Sigmoid colon (tissue), 7 donors: ENCODE data around the gene HACD2. TPM values are rescaled to one million over a fixed set of nuclear protein-coding genes. Genes with fewer than 3 reads are reported as not detected.

Experiments used
- DNase-seq: peaks from one replicate; pipeline ENCODE4 v3.0.0-alpha.2; 2019
- H3K27ac ChIP-seq, 4 donors: fragments of 200-600 bp; sonication (generic); one replicate each; pipeline ENCODE4 v1.5.1; 2016 to 2019; ENCODE audit warnings: mild to moderate bottlenecking in 1 of 4
- H3K27me3 ChIP-seq, 3 donors: fragments of 200-600 bp; sonication (generic); one replicate each; pipeline ENCODE4 v1.5.1; 2019; ENCODE audit warnings: mild to moderate bottlenecking in 1 of 3
- H3K36me3 ChIP-seq, 4 donors: fragments of 200-600 bp; sonication (generic); one replicate each; pipeline ENCODE4 v1.5.1; 2016 to 2019
- H3K4me1 ChIP-seq, 4 donors: fragments of 200-600 bp; sonication (generic); one replicate each; pipeline ENCODE4 v1.5.1; 2017 to 2019
- H3K4me3 ChIP-seq, 4 donors: fragments of 200-600 bp; sonication (generic); one replicate each; pipeline ENCODE4 v1.5.1; 2017 to 2019; ENCODE audit warnings: mild to moderate bottlenecking in 2 of 4, moderate library complexity in 1 of 4
- H3K9me3 ChIP-seq, 4 donors: fragments of 200-600 bp in 3 of 4; sonication (generic) in 3 of 4; one replicate each; pipeline versions ENCODE4 v1.5.1 to v1.6.1; 2013 to 2019
- EP300 ChIP-seq, 4 donors: sonication (generic); formaldehyde crosslinking; IDR thresholded peaks; one replicate each; pipeline ENCODE4 v1.6.1; 2017; ENCODE audit warnings: antibody characterized with exemption in 4 of 4
- POLR2A ChIP-seq, 2 donors: fragments of 450-650 bp; IDR thresholded peaks; one replicate each; pipeline ENCODE4 v1.6.1; 2016; ENCODE audit warnings: antibody characterized with exemption in 2 of 2, mild to moderate bottlenecking in 2 of 2, moderate library complexity in 2 of 2
- POLR2AphosphoS5 ChIP-seq, 4 donors: sonication (generic); formaldehyde crosslinking; IDR thresholded peaks; one replicate each; pipeline ENCODE4 v1.6.1; 2017; ENCODE audit warnings: antibody characterized with exemption in 4 of 4
- WGBS, 2 donors: extraction: QIAGEN DNeasy Blood & Tissue Kit; methylation state at CpG; one replicate each; pipeline ENCODE4 v1.1.7; 2013; 5-methylcytosine and 5-hydroxymethylcytosine counted together
- intact Hi-C: fragments of 100-400 bp; cut with DNase I; formaldehyde crosslinking; loops from one replicate; pipeline ENCODE4 v1.15.1; 2023
- polyA plus RNA-seq, 3 donors: library from polyadenylated mRNA; stranded (reverse); fragments of 200-250 nt; gene quantifications; one replicate each; pipeline ENCODE4 v1.2.3, GENCODE V29; 2013
- total RNA-seq, 4 donors: library from RNA; depleted of rRNA; stranded (reverse); fragments of >200 nt; gene quantifications; one replicate each; pipeline ENCODE4 v1.1.0, GENCODE V29; 2016
- TF ChIP-seq, protein P1 (sequence below), 4 experiments: fragments of 450-650 bp in 3 of 4; fragments of 200-600 bp in 1 of 4; IDR thresholded peaks; one replicate each; pipeline ENCODE4 v1.5.1; 2016 to 2019; ENCODE audit warnings: antibody characterized with exemption in 4 of 4, mild to moderate bottlenecking in 3 of 4, moderate library complexity in 2 of 4
- donor health status: healthy with polysubstance abuse.
- donor health status: Bipolar disorder and iron deficiency.
- donor health status: healthy.

The HACD2 gene
- total and polyA plus RNA-seq, 7 donors, result 6.6 to 26.4 (median 18.6) TPM

DNA sequence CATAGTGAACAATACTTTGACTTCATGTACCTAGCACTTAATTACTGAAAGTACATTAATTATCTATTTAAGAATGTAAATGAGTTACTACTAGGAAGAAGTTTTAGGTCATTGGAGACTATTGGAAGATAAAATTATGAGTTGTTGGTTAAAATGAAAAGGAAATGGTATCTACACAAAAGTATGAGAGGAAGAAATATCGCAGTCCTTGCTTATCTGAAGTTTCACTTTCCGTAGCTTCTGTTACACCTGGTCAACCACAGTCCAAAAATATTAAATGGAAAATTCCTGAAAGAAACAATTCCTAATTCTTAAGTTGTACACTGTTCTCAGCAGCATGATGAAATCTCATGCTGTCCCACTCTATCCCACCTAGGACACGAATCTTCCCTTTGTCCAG, 57.8 kb downstream of the HACD2 start:
- Histone ChIP-seq H3K4me3 (no peak overlapping the region), H3K27me3 (no peaks in the 10 kb centered on the region), H3K9me3 (no peaks in the 10 kb centered on the region), H3K27ac (no peak overlapping the region), H3K36me3 (peaks cover 0 to 18% (median 3%) of the 10 kb centered on the region in 4 donors), H3K4me1 (peaks cover 0 to 2% (median 0%) of the 10 kb centered on the region in 4 donors)
- intact Hi-C loops, result no loop called here
- TF ChIP-seq POLR2A (IDR thresholded peaks at IDR 0.05) (no peak), EP300 (IDR thresholded peaks at IDR 0.05) (no peak)
- TF ChIP-seq, protein P1, sequence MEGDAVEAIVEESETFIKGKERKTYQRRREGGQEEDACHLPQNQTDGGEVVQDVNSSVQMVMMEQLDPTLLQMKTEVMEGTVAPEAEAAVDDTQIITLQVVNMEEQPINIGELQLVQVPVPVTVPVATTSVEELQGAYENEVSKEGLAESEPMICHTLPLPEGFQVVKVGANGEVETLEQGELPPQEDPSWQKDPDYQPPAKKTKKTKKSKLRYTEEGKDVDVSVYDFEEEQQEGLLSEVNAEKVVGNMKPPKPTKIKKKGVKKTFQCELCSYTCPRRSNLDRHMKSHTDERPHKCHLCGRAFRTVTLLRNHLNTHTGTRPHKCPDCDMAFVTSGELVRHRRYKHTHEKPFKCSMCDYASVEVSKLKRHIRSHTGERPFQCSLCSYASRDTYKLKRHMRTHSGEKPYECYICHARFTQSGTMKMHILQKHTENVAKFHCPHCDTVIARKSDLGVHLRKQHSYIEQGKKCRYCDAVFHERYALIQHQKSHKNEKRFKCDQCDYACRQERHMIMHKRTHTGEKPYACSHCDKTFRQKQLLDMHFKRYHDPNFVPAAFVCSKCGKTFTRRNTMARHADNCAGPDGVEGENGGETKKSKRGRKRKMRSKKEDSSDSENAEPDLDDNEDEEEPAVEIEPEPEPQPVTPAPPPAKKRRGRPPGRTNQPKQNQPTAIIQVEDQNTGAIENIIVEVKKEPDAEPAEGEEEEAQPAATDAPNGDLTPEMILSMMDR (IDR thresholded peaks at IDR 0.05), result no peak
- WGBS, 2 donors, result 84 to 93% methylated on average over 3 of the region's 3 CpGs
- DNase-seq, result no peak

DNA sequence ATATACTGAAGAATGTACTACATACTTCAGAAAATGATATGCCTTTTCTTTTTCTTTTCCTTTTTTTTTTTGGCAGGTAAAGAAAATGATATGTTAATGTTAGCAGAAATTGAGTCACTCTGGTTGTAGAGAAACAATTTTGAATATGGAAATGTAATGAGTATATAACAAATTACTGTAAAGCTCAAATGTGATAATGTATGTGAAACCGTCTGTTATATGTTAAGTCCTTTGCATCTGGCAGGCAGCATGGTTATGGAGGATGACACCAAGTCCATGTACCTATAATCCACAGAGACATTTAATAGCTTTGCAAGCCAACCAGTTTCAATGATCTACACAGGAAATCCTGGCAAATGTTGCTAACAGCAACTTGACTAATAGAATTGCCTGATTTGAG, 58.4 kb downstream of the HACD2 start:
- Histone ChIP-seq H3K4me3 (no peak overlapping the region), H3K27ac (no peak overlapping the region), H3K9me3 (no peaks in the 10 kb centered on the region), H3K4me1 (peaks cover 0 to 7% (median 2%) of the 10 kb centered on the region in 4 donors), H3K27me3 (no peaks in the 10 kb centered on the region), H3K36me3 (peaks cover 0 to 18% (median 3%) of the 10 kb centered on the region in 4 donors)
- TF ChIP-seq EP300 (IDR thresholded peaks at IDR 0.05), result no peak
- DNase-seq, result no peak
- WGBS, 2 donors, result 98 to 100% methylated on average over 1 of the region's 1 CpG
- intact Hi-C loops, result no loop called here

DNA sequence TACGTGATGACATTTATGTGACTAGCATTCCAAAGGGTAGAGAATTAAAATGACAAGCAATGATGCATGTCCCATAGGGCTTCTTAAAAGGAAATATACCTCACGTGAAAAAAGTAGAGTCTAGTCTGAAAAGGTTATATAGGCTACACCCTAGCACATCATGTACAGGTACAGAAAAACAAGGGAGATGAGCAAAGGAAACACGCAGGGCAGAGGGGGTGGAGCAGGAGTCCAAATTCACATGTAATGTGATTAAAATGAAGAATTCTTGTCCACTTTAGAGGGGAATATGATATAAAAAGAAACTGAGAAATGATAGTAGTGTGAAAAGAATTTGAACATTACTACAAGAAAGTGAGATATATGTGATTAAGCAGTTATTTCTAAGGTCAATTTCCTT, 59.4 kb downstream of the HACD2 start:
- peaks cover 0 to 18% (median 3%) of the 10 kb centered on the region in 4 donors for H3K36me3 ChIP-seq
- no peaks in the 10 kb centered on the region for H3K27me3 ChIP-seq
- 70 to 88% methylated on average over 3 of the region's 3 CpGs for WGBS, 2 donors
- H3K27ac ChIP-seq, result no peak overlapping the region
- no peak for DNase-seq
- intact Hi-C loops, result no loop called here
- no peak for TF ChIP-seq EP300 (IDR thresholded peaks at IDR 0.05)
- TF ChIP-seq POLR2AphosphoS5 (IDR thresholded peaks at IDR 0.05), result no peak
- TF ChIP-seq, protein P1 (IDR thresholded peaks at IDR 0.05), result no peak
- no peak for TF ChIP-seq POLR2A (IDR thresholded peaks at IDR 0.05)
- no peak overlapping the region for H3K4me3 ChIP-seq
- no peaks in the 10 kb centered on the region for H3K9me3 ChIP-seq
- H3K4me1 ChIP-seq, result peaks cover 0 to 14% (median 6%) of the 10 kb centered on the region in 4 donors

DNA sequence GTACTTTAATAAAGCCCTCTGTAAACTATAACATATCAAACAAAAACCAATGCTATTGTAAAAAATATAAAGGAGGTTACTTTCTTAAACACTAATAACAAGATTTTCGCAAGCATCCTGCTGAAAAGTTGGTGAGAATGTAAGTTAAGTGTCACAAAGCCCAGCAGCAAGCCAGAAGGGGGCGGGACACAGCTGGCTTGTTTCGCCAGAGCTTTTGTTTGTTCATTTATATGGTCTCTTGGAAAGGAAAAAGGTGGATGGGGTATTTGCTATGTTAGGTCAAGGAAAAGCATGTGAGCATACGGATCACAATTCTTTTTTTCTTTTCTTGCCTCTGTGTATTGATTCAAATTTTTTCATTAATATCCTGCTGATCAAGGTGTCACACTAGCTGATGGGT, 59.9 kb downstream of the HACD2 start:
- H3K4me3 ChIP-seq, result no peak overlapping the region
- peaks cover 0 to 18% (median 8%) of the 10 kb centered on the region in 4 donors for H3K4me1 ChIP-seq
- peaks cover 0 to 18% (median 3%) of the 10 kb centered on the region in 4 donors for H3K36me3 ChIP-seq
- no peaks in the 10 kb centered on the region for H3K27me3 ChIP-seq
- no peak for DNase-seq
- TF ChIP-seq EP300 (IDR thresholded peaks at IDR 0.05), result no peak
- TF ChIP-seq, protein P1 (IDR thresholded peaks at IDR 0.05), result no peak
- TF ChIP-seq POLR2AphosphoS5 (IDR thresholded peaks at IDR 0.05), result no peak
- no peak for TF ChIP-seq POLR2A (IDR thresholded peaks at IDR 0.05)
- no peaks in the 10 kb centered on the region for H3K9me3 ChIP-seq
- no peak overlapping the region for H3K27ac ChIP-seq
- intact Hi-C loops, result no loop called here
- 41 to 71% methylated on average over 4 of the region's 4 CpGs for WGBS, 2 donors

DNA sequence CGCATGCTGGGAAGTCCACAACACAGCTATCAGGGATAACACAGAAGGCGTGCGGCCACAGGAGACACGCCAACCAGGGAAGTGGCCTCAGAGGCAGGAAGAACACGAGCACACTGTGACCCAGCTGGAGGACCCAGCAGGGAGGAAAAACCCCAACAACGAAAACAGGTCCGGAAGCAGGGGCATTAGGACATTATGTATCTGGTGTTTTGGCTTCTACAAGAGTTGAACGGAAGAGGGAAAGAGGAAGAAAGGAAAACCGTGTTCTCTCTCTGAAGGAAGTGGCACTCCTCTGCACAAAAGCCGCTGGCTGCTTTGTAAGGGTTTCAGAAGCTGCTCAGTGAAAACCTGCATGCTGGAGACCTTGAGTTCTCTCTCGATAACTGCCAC, 61.8 kb downstream of the HACD2 start:
- Histone ChIP-seq H3K36me3 (peaks cover 0 to 18% (median 3%) of the 10 kb centered on the region in 4 donors), H3K4me1 (peaks cover 0 to 18% (median 8%) of the 10 kb centered on the region in 4 donors), H3K9me3 (no peaks in the 10 kb centered on the region), H3K27me3 (no peaks in the 10 kb centered on the region), H3K27ac (peak overlapping the region in 2 of 4 donors; percentile 21 to 34), H3K4me3 (no peak overlapping the region)
- TF ChIP-seq, protein P1 (IDR thresholded peaks at IDR 0.05), result no peak
- TF ChIP-seq POLR2AphosphoS5 (IDR thresholded peaks at IDR 0.05) (no peak), POLR2A (IDR thresholded peaks at IDR 0.05) (no peak), EP300 (IDR thresholded peaks at IDR 0.05) (no peak)
- 62 to 88% methylated on average over 11 of the region's 11 CpGs for WGBS, 2 donors
- peak; percentile 72 for DNase-seq
- intact Hi-C loops, result no loop called here
